Hematopoietic multipotent progenitor cell treated with erythropoietin and hydrocortisone succinate and interleukin-3 and kit ligand, for 17 days (in vitro differentiated cells): ENCODE data around the gene DDX49.
"Not testable (repeated sequence)": the region's sequence is repeated elsewhere in the genome, so short reads cannot be mapped to it uniquely, and the experiment has no call there.

Experiments
- DNase-seq: peaks from one replicate; pipeline ENCODE4 v3.0.0-alpha.2; 2015; ENCODE audit warnings: low spot score

DDX49 gene

DNA sequence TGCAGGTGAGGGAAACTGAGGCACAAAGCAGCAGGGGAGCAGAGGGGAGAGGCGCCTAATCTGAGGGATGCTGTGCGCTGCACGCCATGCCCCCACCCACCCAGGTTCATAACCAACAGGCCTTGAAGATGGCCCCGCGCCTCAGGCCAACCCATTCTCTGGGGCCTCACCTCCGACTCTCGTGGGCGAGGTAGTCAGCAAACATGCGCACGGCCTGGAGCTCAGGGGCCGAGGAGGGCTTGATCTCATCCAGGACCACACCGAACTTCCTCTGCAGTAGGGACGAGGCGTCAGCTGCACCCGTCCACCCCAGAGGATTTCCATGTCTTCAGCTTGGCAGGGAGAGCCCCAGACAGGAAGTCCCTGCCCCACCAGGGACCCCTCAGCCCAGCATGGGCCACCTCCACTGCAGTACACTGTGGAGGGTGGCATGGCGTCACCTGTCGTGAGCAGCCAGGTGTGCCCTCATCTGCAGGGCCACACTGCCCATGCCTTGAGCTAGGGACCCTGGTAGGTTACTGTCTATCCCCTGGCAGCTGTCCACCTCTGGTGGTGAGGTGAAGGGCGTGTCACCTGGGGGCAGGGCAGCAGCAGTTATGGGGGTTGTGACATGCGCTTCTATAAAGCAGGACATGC lies 8.6 kb upstream of the DDX49 start:
- no peak for DNase-seq

DNA sequence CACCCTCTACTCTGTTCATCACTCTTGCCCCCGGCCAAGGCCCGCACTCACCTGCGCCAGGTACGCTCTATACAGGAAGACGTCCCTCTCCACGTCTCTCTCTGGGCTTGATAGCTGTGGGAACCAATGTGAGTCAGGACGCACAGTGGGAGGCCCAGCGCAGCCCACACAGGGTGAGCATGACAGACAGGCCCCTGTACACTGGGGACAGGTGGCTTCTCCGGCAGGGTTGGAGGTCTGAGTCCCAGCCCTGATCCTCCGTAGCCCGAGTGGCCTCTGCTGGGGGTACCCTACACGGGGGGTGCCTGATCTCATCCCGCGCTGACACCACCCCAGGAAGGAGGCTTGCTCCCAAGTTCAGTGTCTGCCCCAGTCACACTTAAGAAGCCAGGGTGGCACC lies 6.6 kb upstream of the DDX49 start:
- DNase-seq, result no peak

DNA sequence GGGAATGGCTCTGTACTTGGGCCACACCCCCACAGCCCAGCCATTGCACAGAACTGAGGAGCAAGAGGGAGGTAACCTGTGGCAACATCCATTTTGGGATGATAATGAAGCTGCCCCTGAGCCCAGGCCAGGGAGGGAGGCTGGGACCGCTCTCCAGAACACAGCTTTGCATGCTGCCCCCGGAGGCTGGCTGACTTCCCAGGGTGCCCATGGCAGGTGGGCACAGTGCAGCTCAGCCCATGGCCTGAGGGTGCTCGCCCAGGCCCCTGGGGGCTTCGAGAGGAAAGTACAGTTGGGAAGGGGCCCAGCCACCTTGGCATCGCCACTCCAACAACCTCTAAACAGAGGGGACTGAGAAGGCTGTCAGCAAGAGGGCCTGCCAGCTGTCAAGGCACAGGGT lies 6.0 kb upstream of the DDX49 start:
- no peak for DNase-seq

DNA sequence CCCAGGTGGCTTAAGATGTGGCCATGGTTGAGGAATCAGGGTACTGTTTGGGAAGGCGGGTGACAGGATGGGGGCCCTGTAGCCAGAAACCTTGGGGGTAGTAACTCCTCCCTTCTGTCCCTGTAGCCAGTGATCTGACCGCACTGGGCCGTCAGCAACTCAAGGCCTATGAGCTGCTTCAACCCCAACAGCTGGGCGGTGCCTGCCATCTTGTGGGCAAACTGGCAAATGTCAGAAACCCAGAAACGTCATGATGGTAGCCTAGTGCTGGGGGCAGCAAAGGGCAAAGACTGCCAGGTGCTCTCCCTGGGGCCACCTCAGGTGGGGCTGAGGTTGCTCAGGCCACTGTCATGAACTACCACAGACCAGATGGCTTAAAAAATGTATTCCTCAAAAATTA lies 3.9 kb upstream of the DDX49 start:
- DNase-seq, result peak; percentile 36

DNA sequence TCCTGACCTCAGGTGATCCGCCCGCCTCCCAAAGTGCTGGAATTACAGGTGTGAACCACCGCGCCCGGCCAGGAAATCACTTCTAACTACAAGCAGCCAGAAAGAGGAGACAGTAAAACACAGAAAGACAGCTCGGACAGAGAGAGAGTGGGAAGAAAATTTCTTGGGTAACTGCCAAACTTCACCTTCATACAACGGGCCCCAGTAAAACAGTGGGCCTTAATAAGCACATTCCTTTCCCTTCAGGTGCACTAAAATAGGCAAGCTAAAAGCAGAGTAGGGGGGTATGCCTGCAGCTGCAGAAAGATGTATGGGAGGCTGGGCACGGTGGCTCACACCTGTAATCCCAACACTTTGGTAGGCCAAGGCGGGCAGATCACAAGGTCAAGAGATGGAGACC lies 1.9 kb upstream of the DDX49 start:
- DNase-seq, result not testable (repeated sequence)

DNA sequence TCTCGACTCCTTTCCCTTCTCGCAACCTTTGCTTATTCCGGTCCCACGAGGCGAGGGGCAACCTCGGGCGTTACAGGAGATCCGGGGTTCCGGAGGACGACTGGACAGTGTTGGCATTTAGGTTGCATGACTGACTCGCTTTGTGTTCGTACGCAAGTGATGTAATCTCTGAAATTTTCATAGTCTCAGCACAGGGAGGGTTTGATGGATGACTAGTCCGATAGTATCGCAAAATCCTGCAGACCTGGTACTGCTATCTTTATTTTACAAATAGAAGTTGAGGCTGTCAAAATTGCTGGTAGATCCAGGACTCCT lies 342 bp downstream of the DDX49 start:
- DNase-seq, result no peak

DNA sequence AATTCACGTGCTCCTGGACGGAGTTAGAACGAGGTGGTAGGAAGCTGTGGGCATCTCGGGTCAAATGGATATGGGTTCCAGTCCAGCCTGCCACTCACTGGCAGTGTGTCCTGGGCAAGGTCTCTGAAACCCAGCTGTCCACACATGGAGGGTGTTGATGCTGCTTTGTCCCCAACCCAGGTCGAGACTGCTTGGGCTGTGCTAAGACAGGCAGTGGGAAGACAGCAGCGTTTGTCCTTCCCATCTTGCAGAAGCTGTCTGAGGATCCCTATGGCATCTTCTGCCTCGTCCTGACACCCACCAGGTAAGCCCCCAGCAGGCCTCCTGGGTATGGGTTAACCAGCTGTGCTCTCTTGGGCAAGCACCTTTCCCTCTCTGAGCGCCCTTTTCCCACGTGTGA lies 885 bp downstream of the DDX49 start:
- DNase-seq, result no peak

DNA sequence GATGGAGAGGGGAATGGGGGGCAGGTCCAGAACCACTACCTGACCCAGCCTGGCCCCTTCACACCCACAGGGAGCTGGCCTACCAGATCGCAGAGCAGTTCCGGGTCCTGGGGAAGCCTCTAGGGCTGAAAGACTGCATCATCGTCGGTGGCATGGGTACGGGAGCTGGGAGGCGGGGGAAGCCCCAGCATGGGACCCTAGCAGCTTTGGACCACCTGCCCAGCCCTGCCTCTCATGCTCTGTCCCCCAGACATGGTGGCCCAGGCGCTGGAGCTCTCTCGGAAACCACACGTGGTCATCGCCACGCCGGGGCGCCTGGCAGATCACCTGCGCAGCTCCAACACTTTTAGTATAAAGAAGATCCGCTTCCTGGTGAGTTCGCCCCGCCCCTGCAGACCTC lies 2.1 kb downstream of the DDX49 start:
- no peak for DNase-seq

DNA sequence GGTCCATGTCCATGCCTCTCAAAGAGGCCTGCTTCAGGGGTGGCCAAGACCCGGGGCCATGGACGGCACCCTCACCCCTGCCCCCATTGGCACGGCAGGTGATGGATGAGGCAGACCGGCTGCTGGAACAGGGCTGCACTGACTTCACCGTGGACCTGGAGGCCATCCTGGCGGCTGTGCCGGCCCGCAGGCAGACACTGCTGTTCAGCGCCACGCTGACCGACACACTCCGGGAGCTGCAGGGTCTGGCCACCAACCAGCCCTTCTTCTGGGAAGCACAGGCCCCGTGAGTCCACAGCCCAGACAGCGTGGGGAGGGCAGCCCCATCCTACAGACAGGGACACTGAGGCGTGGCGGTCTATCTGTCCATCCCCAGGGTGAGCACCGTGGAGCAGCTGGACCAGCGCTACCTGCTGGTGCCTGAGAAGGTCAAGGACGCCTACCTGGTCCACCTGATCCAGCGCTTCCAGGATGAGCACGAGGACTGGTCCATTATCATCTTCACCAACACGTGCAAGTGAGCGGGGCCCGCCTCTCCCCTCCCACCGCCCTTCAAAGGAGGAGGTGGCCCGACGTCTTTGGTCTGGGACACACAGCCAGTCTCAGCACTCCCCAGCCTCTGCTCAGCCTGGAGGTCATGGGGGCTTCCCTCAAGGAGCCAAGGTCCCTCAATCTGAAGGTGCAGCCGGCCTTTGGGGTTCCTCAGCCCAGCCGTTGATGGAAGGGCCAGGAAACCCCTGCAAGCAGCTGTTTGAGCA lies 2.9 kb downstream of the DDX49 start:
- no peak for DNase-seq

DNA sequence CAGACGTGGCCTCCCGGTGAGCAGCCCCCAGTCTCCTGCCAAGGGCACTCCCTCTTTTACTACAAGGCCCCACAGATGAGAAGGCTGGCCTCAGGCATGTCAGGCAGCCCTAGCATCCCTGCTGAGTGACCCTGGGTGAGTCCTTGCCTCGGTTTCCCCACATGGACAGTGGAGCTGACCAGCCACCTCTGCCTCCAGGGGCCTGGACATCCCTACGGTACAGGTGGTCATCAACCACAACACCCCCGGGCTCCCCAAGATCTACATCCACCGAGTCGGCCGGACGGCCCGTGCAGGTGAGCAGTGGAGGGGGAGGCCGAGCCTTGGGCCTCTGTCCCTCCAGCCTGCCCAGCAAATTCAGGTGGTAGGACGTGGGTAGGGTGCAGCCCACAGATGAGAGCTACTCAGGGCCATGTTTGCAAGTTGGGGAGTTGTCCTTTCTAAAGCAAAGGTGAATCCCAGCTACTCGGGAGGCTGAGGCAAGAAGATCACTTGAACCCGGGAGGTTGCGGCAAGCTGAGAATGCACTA lies 5.2 kb downstream of the DDX49 start:
- DNase-seq, result no peak

DNA sequence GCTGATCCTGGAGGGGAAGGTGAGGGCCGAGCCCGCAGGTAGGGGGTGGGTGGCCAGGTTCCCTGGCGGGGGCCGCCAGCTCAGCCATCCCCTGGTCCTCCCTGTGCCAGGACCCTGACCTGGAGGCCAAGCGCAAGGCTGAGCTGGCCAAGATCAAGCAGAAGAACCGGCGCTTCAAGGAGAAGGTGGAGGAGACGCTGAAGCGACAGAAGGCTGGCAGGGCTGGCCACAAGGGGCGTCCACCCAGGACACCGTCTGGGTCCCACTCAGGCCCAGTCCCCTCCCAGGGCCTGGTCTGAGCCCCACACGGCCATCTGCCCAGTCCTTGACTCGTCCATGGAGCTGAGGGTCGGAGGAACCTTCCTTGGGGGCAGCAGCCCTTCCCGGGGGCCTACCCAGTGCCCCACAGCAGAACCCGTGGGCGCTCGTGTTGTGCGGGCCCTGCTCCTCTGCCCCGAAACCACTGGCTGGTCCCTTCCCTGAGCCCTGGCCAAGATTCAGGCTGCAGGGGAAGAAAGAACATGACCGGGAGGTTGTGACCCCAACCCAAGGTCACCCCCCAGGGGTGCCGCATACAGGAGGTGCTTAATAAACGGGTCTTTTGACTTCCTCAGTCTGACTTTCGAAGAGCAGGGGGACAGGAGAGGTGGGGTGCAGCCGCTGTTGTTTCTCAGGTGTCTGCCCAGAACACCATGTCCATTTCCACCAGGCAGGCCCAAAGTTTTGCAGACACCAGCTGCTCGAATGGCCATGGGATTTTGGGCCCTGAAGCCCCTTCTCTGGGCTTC lies 8.7 kb downstream of the DDX49 start:
- DNase-seq, result no peak

DNA sequence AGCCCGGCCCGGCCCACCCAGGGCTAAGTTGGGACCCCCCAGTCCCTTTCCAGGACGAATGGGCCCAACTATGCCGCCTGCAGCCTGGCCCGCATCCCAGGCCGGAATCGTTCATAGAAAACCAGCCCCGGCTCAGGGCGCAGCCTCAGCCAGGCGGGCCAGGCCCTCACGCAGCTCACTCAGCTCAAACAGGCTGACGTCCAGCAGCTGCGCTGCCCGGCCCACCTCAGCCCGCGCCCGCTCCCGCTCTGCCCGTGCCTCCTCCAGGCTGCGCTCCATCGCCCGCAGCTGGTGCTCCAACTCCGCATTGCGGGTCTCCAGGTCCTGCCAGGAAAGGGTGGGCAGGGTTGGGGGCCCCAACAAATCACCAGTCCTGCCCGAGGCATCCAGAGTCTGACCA lies 9.8 kb downstream of the DDX49 start:
- no peak for DNase-seq

DNA sequence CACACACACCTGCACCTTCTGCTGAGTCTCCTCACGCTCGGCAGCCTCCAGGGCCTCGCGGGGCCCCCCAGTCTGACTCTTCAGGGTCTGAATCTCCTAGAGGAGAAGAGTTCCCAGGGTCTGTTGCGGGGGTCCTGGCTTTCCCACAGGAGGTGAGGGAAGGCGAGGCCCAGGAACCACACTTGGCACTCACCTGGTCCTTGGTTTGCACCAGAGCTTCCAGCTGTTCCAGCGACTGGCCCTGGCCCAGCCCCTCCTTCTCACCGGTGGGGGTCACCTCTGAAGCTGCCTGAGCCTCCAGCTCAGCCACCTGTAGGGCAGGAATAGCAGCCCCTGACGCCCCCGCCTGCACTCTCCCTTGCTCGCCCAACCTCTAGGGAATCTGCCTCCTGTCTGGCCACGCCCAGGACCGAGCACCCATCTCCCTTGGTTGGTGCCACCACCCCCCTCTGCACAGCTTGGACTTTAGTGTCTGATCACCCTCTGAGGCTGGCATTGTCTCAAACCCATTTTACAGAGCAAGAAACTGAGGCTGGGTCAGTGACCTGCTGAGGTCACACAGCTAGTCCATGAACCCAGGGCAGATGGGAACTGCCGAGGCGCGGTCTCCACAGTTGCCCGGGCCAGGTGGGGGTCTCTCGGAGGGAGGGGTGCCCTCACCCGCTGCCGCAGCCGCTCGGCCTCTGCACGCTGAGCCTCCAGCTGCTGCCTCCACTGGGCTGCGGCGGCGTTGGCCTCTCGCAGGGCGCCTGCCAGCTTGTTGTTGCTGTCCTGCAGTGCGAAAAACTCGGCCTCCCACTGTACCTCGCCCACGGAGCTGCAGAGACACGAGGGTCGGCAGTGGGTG lies 12.0 kb downstream of the DDX49 start:
- DNase-seq, result no peak

DNA sequence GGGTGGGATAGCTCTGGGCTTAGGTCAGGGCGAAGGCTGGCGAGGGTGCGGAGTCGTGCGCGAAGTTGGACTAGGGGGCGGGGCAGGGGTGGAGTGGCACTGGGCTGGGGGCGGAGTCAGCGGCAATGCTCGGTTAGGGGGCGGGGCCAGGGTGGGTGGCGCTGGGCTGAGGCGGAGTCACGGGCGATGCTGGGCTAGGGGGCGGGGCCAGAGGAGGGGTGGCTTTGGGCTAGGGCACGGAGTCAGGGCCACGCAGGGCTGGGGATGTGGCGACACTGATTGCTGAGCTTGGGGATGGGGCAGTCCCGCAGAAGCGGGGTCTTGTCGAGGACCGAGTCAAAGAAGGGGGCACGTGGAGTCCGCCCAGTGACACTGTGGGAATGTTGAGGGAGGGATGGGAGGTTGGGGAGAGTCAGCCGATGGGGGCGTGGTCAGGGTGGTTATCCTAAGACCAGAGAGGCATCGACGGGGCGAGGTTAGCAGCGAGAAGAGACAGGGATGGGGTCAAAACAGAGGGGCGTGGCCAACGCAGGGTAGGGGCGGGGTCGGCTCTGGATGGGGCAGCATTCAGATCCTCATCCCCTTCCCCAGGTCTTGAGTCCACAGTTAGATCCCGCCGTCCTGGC lies 12.8 kb downstream of the DDX49 start:
- peak; percentile 79 for DNase-seq

DNA sequence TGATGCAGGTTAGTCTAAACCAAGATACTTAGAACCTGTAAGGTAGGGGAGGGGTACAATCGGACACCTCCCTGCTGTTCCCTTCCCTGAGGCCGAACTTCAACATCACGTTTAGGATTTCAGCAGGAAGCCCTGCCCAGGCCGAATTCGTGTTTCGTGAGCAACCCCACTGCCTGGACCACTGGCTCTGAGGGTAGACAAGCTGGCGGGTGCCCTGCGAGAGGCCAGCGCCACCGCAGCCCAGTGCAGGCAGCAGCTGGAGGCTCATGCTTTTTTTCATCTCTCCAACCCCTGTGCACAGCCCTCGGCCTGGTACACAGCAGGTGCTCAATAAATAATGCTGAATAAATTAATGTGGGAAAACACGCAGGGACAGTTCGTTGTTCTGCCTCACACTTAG lies 13.8 kb downstream of the DDX49 start:
- no peak for DNase-seq

DNA sequence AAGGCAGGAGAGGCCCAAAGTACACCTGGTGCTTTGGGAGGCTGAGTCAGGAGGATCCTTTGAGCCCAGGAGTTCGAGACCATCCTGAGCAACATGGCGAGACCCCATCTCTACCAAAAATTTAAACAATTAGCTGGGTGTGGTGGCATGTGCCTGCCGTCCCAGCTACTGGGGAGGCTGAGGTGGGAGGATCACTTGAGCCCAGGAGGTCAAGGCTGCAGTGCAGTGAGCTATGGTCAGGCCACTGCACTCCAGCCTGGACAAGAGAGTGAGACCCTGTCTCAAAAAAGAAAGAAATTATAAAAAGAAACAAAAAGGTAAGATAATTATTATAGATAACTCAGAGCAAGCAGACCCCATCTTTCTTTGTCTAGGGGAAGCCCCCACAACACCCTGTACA lies 19.6 kb downstream of the DDX49 start:
- no peak for DNase-seq

DNA sequence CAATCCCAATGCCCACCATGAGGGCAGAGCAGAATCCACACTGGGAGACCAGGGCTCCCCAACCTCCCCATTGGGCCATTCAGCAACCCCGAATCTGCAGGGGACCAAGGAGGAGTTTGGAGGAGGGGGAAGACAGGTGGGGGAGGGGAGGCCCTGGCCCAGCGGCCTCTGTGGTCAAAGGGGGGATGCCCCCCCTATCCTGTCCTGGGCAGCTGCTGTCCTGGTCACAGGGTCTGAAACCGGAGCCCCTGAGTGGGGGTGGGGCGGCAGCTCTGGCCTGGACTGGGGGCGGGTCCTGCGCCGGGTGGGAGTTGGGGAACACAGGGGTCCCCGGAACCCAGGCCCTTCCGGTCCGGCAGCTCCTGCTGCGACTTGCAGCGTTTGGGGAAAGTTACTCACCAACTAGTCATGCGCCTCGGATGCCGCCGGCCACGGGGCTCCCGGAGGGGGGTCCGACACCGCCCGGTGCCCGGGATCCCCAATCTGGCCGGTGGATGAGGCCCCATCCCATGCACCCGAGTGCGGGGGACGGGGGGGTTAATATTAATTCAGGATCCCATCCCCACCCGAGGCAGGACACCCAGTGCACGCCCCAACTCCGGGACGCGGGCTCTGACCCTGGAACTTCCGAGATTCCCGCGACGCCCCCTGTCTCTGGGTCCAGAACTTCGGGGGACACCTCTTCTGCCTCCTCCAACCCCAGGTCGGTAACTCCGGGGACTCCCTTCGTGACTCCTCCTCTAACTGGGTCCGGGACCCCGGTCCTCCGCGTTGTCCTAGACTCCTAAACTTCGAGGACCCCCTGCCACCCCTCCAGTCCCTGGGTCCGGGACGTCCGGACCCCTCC lies 20.6 kb downstream of the DDX49 start:
- no peak for DNase-seq

DNA sequence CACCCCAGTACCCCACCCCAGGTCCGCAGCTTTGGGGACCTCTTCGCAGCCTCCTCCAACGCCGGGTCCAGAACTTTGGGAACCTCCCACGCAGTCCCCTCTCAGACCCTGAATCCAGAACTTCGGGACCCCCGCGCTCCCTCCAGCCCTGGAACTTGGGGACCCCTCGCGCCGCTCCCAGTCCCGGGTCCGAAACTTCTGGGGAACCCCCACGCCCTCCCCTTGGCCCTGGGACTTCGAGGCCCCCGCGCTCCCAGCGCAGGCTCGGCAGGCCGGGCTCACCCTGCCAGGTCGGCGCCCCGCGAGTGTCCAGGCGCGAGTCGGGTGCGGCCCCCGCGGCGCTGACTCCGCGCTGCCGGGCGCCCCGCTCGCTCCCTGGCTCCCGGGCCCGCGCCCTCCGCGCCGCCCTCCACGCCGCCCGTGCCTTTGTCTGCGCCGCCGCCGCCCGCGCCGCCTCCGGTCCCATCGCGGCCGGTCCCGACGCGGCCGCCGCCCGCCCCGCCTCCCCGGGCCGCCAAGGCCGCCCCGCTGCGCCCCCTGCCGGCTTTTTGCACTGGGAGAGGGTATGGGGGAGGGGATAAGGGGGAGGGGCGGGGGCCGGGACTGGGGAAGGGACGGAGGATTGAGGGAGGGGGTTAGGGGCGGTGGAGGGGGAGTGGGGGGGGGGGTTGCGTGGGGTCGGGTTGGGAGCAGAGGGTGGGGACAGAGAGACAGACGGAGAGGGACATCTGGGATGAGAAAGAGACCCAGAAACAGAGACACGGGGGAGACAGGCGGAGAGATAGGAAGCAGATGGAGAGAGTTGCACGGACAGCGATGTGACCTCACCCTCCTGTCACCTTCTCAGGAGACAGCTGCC lies 21.5 kb downstream of the DDX49 start, which contains the start of gene HOMER3:
Gene HOMER3 (minus strand): TSS at position 449 of the 859 bp plus-strand sequence. CDS start 2,235 bp downstream, outside the sequence.
- peak; percentile 24 for DNase-seq

DNA sequence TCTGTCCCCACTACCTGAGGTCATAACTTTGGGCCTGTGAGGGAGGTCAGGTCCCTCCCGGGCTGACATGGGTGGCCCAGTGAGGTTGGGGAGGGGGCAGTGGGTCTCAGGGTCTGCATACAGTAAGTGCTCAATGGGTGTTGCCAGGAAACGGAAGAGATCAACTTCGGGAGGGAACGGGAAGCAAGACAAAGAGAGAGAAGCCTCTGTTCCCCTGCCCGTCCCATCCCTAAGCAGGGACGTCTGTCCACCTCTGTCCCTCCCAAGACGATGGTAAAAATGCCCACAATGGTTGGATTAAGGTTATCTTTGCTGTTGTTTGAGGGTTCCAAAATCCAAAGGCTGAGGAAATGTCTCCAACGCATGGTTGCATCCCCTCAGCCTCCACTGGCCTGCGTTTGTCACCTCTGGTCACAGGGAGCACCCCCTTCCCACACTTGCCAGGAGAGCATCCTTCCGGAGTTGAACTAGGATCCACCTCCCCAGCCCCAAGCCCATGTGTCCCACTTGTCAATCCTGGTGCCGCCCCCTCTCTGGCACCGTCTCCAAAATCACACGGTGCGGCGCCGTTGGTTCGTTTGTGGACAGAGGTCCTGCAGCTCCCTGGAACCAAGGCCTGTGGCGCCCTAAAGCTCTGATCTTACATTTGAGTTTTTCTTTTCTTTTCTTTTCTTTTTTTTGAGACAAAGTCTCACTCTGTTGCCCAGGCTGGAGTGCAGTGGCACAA lies 22.3 kb downstream of the DDX49 start:
- no peak for DNase-seq
